K562 (cell line): ENCODE results near the gene GAL3ST3. TPM values are rescaled to one million over a fixed set of nuclear protein-coding genes. Genes with fewer than 3 reads are reported as not detected.
"Not testable (repeated sequence)": the region's sequence is repeated elsewhere in the genome, so short reads cannot be mapped to it uniquely, and the experiment has no call there.

ENCODE experiments used
- ATAC-seq: fragments of 200-7000 bp; cut with Tn5 transposase; 3 replicates; pipeline ENCODE4 v1.9.1; 2020; ENCODE audit warnings: moderate library complexity
- BruUV-seq: library from RNA; stranded (reverse); fragments of 400-500 nt; replicated peaks from 2 replicates; lab custom pipeline; 2021; lab: Mats Ljungman, UMichigan
- CTCF ChIA-PET: fragments of 300-600 bp; formaldehyde crosslinking; extraction: SDS; loops from one replicate; lab custom pipeline; 2021; ENCODE audit warnings: low intra/inter-chr PET ratio; lab: Yijun Ruan, JAX
- POLR2A ChIA-PET: fragments of 300-600, 350-650 bp; sonication (Branson Sonifier 250); formaldehyde crosslinking; extraction: SDS; loops from one replicate; lab custom pipeline; 2021; ENCODE audit warnings: antibody characterized with exemption, inconsistent platforms; lab: Yijun Ruan, JAX
- DNase-seq, 4 experiments: peaks; one replicate each; pipeline versions ENCODE4 v3.0.0 to v3.0.0-alpha.2; 2011 to 2018; ENCODE audit warnings: low spot score in 3 of 4, mixed read lengths in 3 of 4; ENCODE audit errors: extremely low read depth in 1 of 4
- FAIRE-seq: peaks from 2 replicates; lab custom pipeline; 2011; peaks lifted over from hg19 to GRCh38; lab: Jason Lieb, UNC
- H2AFZ ChIP-seq: 2 replicates; pipeline ENCODE4 v1.6.0; 2011; ENCODE audit warnings: low read depth, low read length, control low read depth, inconsistent platforms
- H3K27ac ChIP-seq: fragments of 200-600 bp; 3 replicates; pipeline ENCODE4 v1.8.0; 2011; ENCODE audit warnings: low read depth, mild to moderate bottlenecking, control low read depth, inconsistent platforms, low read length, moderate library complexity, mixed read lengths; ENCODE audit errors: extremely low read depth
- H3K27me3 ChIP-seq, 2 experiments: fragments of 300-600 bp in 1 of 2; 2 replicates in 1 of 2; 3 replicates in 1 of 2; pipeline versions ENCODE4 v1.6.0 to v1.8.0; 2011; ENCODE audit warnings: inconsistent platforms in 2 of 2, low read length in 2 of 2, mild to moderate bottlenecking in 1 of 2, mixed read lengths in 1 of 2, moderate library complexity in 1 of 2; ENCODE audit not compliant: control insufficient read depth in 2 of 2, insufficient read depth in 2 of 2
- H3K36me3 ChIP-seq: fragments of 300-600 bp; 3 replicates; pipeline ENCODE4 v1.8.0; 2011; ENCODE audit warnings: mild to moderate bottlenecking, low read length, inconsistent platforms; ENCODE audit not compliant: control insufficient read depth, insufficient read depth
- H3K4me1 ChIP-seq, 2 experiments: fragments of 200-600 bp in 1 of 2; replicated peaks in 1 of 2; 2 replicates in 1 of 2; 3 replicates in 1 of 2; pipeline versions ENCODE4 v1.5.1 to v1.8.0; 2011; ENCODE audit warnings: inconsistent platforms in 2 of 2, low read length in 2 of 2, mild to moderate bottlenecking in 1 of 2, mixed read lengths in 1 of 2, moderate library complexity in 1 of 2; ENCODE audit not compliant: control insufficient read depth in 2 of 2, insufficient read depth in 2 of 2
- H3K4me2 ChIP-seq: 2 replicates; pipeline ENCODE4 v1.6.1; 2011; ENCODE audit warnings: low read length, control low read depth, inconsistent platforms, mixed read lengths; ENCODE audit not compliant: insufficient read depth
- H3K4me3 ChIP-seq: fragments of 200-600 bp; sonication (generic), shearing (Covaris generic); 2 replicates; pipeline ENCODE4 v1.5.1; 2016; ENCODE audit warnings: control low read depth, inconsistent platforms
- H3K79me2 ChIP-seq: fragments of 200-600 bp; 3 replicates; pipeline ENCODE4 v1.8.0; 2011; ENCODE audit warnings: low read length, inconsistent platforms; ENCODE audit not compliant: control insufficient read depth, insufficient read depth
- H3K9ac ChIP-seq, 2 experiments: 2 replicates each; pipeline versions ENCODE4 v1.6.0 to v1.6.1; 2011; ENCODE audit warnings: low read depth in 2 of 2, low read length in 2 of 2, control low read depth in 1 of 2, inconsistent platforms in 1 of 2, mild to moderate bottlenecking in 1 of 2, mixed read lengths in 1 of 2; ENCODE audit not compliant: insufficient read depth in 1 of 2
- H3K9me1 ChIP-seq: one replicate; pipeline ENCODE4 v1.6.0; 2011; ENCODE audit warnings: inconsistent platforms, mild to moderate bottlenecking, low read length, moderate library complexity; ENCODE audit not compliant: control insufficient read depth, insufficient read depth
- H3K9me3 ChIP-seq: replicated peaks from 2 replicates; pipeline ENCODE4 v1.5.1; 2011; ENCODE audit warnings: low read depth, low read length, inconsistent platforms; ENCODE audit not compliant: control insufficient read depth, insufficient read depth
- H4K20me1 ChIP-seq: replicated peaks from 2 replicates; pipeline ENCODE4 v1.6.1; 2011; ENCODE audit warnings: low read length, inconsistent platforms, mixed read lengths; ENCODE audit not compliant: control insufficient read depth, insufficient read depth
- ARHGAP35 ChIP-seq: fragments of 450-650 bp; IDR thresholded peaks from 2 replicates; pipeline ENCODE4 v1.6.1; 2018; ENCODE audit not compliant: partially characterized antibody
- E2F3 ChIP-seq: fragments of 250-450 bp; sonication (Bioruptor Pico); IDR thresholded peaks from 2 replicates; pipeline ENCODE4 v1.4.0; 2020; ENCODE audit warnings: mild to moderate bottlenecking
- GABPB2 ChIP-seq: fragments of 250-450 bp; sonication (Bioruptor Pico); conservative IDR thresholded peaks from 2 replicates; pipeline ENCODE4 v1.5.1; 2021; ENCODE audit warnings: mild to moderate bottlenecking
- NR2C2 ChIP-seq, 2 experiments: fragments of 200-800 bp in 1 of 2; sonication (Bioruptor generic) in 1 of 2; sonication (generic) in 1 of 2; formaldehyde crosslinking in 1 of 2; IDR thresholded peaks; 2 replicates each; pipeline versions ENCODE4 v1.6.1 to v1.8.0; 2016 to 2022; ENCODE audit warnings: mild to moderate bottlenecking in 1 of 2, missing compliant biosample characterization in 1 of 2, missing genetic modification characterization in 1 of 2, missing genetic modification reagents in 1 of 2
- POLR2H ChIP-seq: IDR thresholded peaks from 2 replicates; pipeline ENCODE4 v1.6.1; 2016; ENCODE audit warnings: missing genetic modification characterization, low read depth, mild to moderate bottlenecking, control low read depth, missing compliant biosample characterization, moderate library complexity
- RBM39 ChIP-seq: fragments of 200-400 bp; formaldehyde crosslinking; optimal IDR thresholded peaks from 2 replicates; pipeline ENCODE3; 2018; ENCODE audit warnings: low read depth, low read length
- TFAM ChIP-seq: fragments of 250-450 bp; sonication (Bioruptor Pico); conservative IDR thresholded peaks from 2 replicates; pipeline ENCODE4 v1.5.0; 2021; ENCODE audit warnings: mild to moderate bottlenecking, moderate library complexity
- TRIM24 ChIP-seq, 2 experiments: fragments of 450-650 bp; IDR thresholded peaks; 2 replicates each; pipeline ENCODE4 v1.6.1; 2016
- WHSC1 ChIP-seq: IDR thresholded peaks from one replicate; pipeline ENCODE4 v1.6.1; 2012; ENCODE audit warnings: low read length, control low read depth, inconsistent platforms
- ZNF282 ChIP-seq: sonication (generic); formaldehyde crosslinking; IDR thresholded peaks from 2 replicates; pipeline ENCODE4 v1.8.1; 2023; ENCODE audit warnings: missing genetic modification reagents
- ZNF445 ChIP-seq: fragments of 250-450 bp; sonication (Bioruptor Pico); IDR thresholded peaks from 2 replicates; pipeline ENCODE4 v1.4.0; 2020; ENCODE audit warnings: low read depth, mild to moderate bottlenecking, moderate library complexity
- WGBS: fragments of 100-300 bp; shearing (Covaris generic); methylation state at CpG from one replicate; pipeline ENCODE4 v1.1.6; 2016; ENCODE audit warnings: low coverage, mixed read lengths; ENCODE audit not compliant: insufficient coverage; ENCODE audit errors: missing lambda C conversion rate; 5-methylcytosine and 5-hydroxymethylcytosine counted together
- in situ Hi-C: fragments of 300-500 bp; cut with MboI; formaldehyde crosslinking; loops from 4 replicates; pipeline ENCODE4 v1.15.0; 2018; ENCODE audit warnings: inconsistent platforms, mixed read lengths
- intact Hi-C: fragments of 100-400 bp; cut with micrococcal nuclease; formaldehyde crosslinking; loops from 2 replicates; pipeline ENCODE4 v1.14.2; 2022
- polyA plus RNA-seq, 8 experiments: library from polyadenylated mRNA; depleted of rRNA in 4 of 8; stranded (reverse) in 5 of 8; unstranded in 3 of 8; fragments of >200 nt; fragmentation: Nextera tagmentation in 2 of 8; fragmentation: Illumina TruSeq in 1 of 8; extraction: Ambion mirVana in 2 of 8; extraction: Trizol in 1 of 8; gene quantifications; 2 replicates each; pipeline versions ENCODE4 v1.2.1 to v1.2.3, GENCODE V29; 2011 to 2014; ENCODE audit warnings: inconsistent platforms in 1 of 8, missing spikeins in 1 of 8
- total RNA-seq, 7 experiments: library from RNA; depleted of rRNA in 6 of 7; stranded (reverse); fragments of >200 nt in 6 of 7; fragmentation: Illumina TruSeq in 2 of 7; extraction: Trizol in 2 of 7; gene quantifications; 2 replicates each; pipeline versions ENCODE4 v1.2.1 to v1.2.3, GENCODE V29; 2011 to 2021; ENCODE audit warnings: low replicate concordance in 1 of 7

The GAL3ST3 gene
- total and polyA plus RNA-seq, 9 of the 15 experiments (the other 6 are each of a cell fraction or from before 2014, with no cell fraction given): not detected

GRCh38 chr11:66026017-66026529 lies 22.9 kb downstream of the GAL3ST3 start, which contains the start of gene CATSPER1:
CATSPER1 (minus strand) TSS chr11:66026479; CDS start chr11:66026379, 100 bp downstream.
- no peak within 1 kb of the TSS for H2AFZ ChIP-seq

DNA sequence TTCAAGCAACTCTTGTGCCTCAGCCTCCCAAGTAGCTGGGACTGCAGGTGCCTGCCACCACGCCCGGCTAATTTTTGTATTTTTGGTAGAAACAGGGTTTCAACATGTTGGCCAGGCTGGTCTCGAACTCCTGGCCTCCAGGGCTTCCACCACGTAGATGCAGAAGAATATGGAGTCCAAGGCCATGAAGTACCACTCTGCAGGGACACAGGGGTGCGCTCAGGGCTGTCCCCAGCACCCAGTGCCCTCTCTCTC lies 25.8 kb downstream of the GAL3ST3 start:
- H3K9me1 ChIP-seq, H3K27ac ChIP-seq, in situ Hi-C loops, ATAC-seq, DNase-seq, intact Hi-C loops, H3K4me3 ChIP-seq, H3K36me3 ChIP-seq, H3K4me2 ChIP-seq, H4K20me1 ChIP-seq, H3K27me3 ChIP-seq, H3K79me2 ChIP-seq, H3K9me3 ChIP-seq, BruUV-seq: not testable (repeated sequence)
- Histone ChIP-seq H3K9ac (peak overlapping the region in 1 of 2 experiments; percentile 54; a peak in 2 of 4 replicates), H3K4me1 (peaks cover 13 to 52% of the 10 kb centered on the region in 2 experiments), H2AFZ (peak overlapping the region; percentile 97; the same call in 1 of the 2 replicates)
- POLR2A ChIA-PET: interaction anchor here (0.6 to 1.6 kb wide), 6 partner anchors 16 to 521 kb away, joined by 3 to 13 read pairs (median 3); partner anchors contain the start of genes BANF1 and CCDC85B
- CTCF ChIA-PET: interaction anchor here (0.5 to 1.3 kb wide), 2 partner anchors 34 to 609 kb away, joined by 4 to 6 read pairs; no protein-coding TSS in a partner anchor
- FAIRE-seq: peak; percentile 15
- WGBS: 25% methylated on average over 5 of the region's 5 CpGs

More at GRCh38 chr11:66026017-66026529, 22.9 kb downstream of the GAL3ST3 start, which contains the start of gene CATSPER1:
- Histone ChIP-seq H3K4me3 (no peak within 1 kb of the TSS), H3K27ac (no peak within 1 kb of the TSS), H3K27me3 (no peaks in the 10 kb centered on the region), H3K9ac (peak within 1 kb of the TSS in 1 of 2 experiments; percentile 50; a peak in 1 of 4 replicates), H4K20me1 (no peaks in the 10 kb centered on the region), H3K4me1 (peaks cover 5 to 31% of the 10 kb centered on the region in 2 experiments; a peak in 4 of 5 replicates), H3K36me3 (no peaks in the 10 kb centered on the region), H3K9me1 (no peaks in the 10 kb centered on the region), H3K4me2 (no peak within 1 kb of the TSS), H3K79me2 (no peaks in the 10 kb centered on the region), H3K9me3 (no peaks in the 10 kb centered on the region)
- intact Hi-C loops: no loop called here
- WGBS: 62% methylated on average over 18 of the region's 18 CpGs
- ChIA-PET POLR2A (interaction anchor here (0.6 to 1.4 kb wide), 6 partner anchors 11 to 1351 kb away, joined by 3 to 4 read pairs (median 3); partner anchors contain the start of gene SF3B2), CTCF (no interaction called here)
- no peak for TF ChIP-seq NR2C2 (CRISPR knock-in tag; IDR thresholded peaks at IDR 0.05)
- no peak for TF ChIP-seq NR2C2 (tag; IDR thresholded peaks at IDR 0.05)
- TF ChIP-seq E2F3 (CRISPR knock-in tag): no peak
- TF ChIP-seq GABPB2 (CRISPR knock-in tag): no peak
- TF ChIP-seq TFAM: no peak
- no peak for TF ChIP-seq TRIM24 (IDR thresholded peaks at IDR 0.05)
- no peak for TF ChIP-seq WHSC1
- TF ChIP-seq ZNF445: no peak
- no peak for TF ChIP-seq ARHGAP35
- no peak for TF ChIP-seq ZNF282 (CRISPR knock-in tag)
- no peak for TF ChIP-seq RBM39
- TF ChIP-seq POLR2H (tag): no peak
- no TSS peak for BruUV-seq
- FAIRE-seq: no peak
- no peak for ATAC-seq
- in situ Hi-C loops: no loop called here
- DNase-seq: no peak
